GM10248 (cell line): Measurements from ENCODE around the gene PRSS22.

ENCODE experiments used
- CTCF ChIA-PET: fragments of 300-600 bp; sonication (Branson Sonifier 250); formaldehyde crosslinking; extraction: SDS; loops from one replicate; lab custom pipeline; 2021; ENCODE audit warnings: antibody characterized with exemption; lab: Yijun Ruan, JAX
- POLR2A ChIA-PET: fragments of 350-650 bp; sonication (Branson Sonifier 250); formaldehyde crosslinking; extraction: SDS; loops from one replicate; lab custom pipeline; 2020; ENCODE audit warnings: antibody characterized with exemption; lab: Yijun Ruan, JAX
- DNase-seq: peaks from one replicate; pipeline ENCODE4 v3.0.0; 2012; ENCODE audit errors: extremely low spot score
- CTCF ChIP-seq: IDR thresholded peaks from 2 replicates; pipeline ENCODE4 v1.5.1; 2012; ENCODE audit warnings: mild to moderate bottlenecking, low read depth; ENCODE audit errors: extremely low read depth, missing control alignments, control extremely low read depth

PRSS22 gene

GRCh38 chr16:2826591-2827373 lies 31.2 kb downstream of the PRSS22 start:
- TF ChIP-seq CTCF = no peak
- CTCF ChIA-PET = interaction anchor here (1.0 kb wide), 1 partner anchor 12 kb away, joined by 3 read pairs; no protein-coding TSS in a partner anchor
- POLR2A ChIA-PET = no interaction called here
- DNase-seq = no peak

GRCh38 chr16:2825906-2826305 lies 32.1 kb downstream of the PRSS22 start:
- CTCF ChIA-PET = interaction anchor here (1.0 kb wide), 1 partner anchor 13 kb away, joined by 3 read pairs; no protein-coding TSS in a partner anchor
- no peak for DNase-seq
- TF ChIP-seq CTCF = no peak
- POLR2A ChIA-PET = no interaction called here

- TF ChIP-seq CTCF = no peak
- POLR2A ChIA-PET = no interaction called here
- CTCF ChIA-PET = interaction anchor here (4.5 kb wide), 1 partner anchor 14 kb away, joined by 18 read pairs; no protein-coding TSS in a partner anchor
Observed at GRCh38 chr16:2825049-2825742, 32.8 kb downstream of the PRSS22 start.

GRCh38 chr16:2824626-2825025 lies 33.3 kb downstream of the PRSS22 start:
- TF ChIP-seq CTCF = no peak
- ChIA-PET POLR2A (no interaction called here), CTCF (interaction anchor here (4.5 kb wide), 1 partner anchor 14 kb away, joined by 18 read pairs; no protein-coding TSS in a partner anchor)
- no peak for DNase-seq

More at GRCh38 chr16:2825049-2825742, 32.8 kb downstream of the PRSS22 start:
- DNase-seq = no peak

GRCh38 chr16:2822496-2822895 lies 35.5 kb downstream of the PRSS22 start:
- ChIA-PET CTCF (interaction anchor here (1.7 to 4.5 kb wide), 3 partner anchors 11 to 46 kb away, joined by 5 to 18 read pairs (median 5); no protein-coding TSS in a partner anchor), POLR2A (no interaction called here)
- no peak for DNase-seq
- TF ChIP-seq CTCF = no peak

- no peak for DNase-seq
- CTCF ChIA-PET = interaction anchor here (1.7 to 4.5 kb wide), 3 partner anchors 11 to 46 kb away, joined by 5 to 18 read pairs (median 5); no protein-coding TSS in a partner anchor
- no peak for TF ChIP-seq CTCF
- POLR2A ChIA-PET = no interaction called here
Observed at GRCh38 chr16:2822158-2822495, 35.8 kb downstream of the PRSS22 start.
